Gastrocnemius medialis (tissue), 4 donors: ENCODE results near the gene ENHO. TPM values are rescaled to one million over a fixed set of nuclear protein-coding genes. Genes with fewer than 3 reads are reported as not detected.

ENCODE experiments used
- ATAC-seq, 2 donors: fragments of 150-250 bp; one replicate each; pipeline ENCODE4 v1.9.1; 2016
- DNase-seq, 2 donors: peaks; one replicate each; pipeline ENCODE4 v3.0.0-alpha.2; 2019
- H3K27ac ChIP-seq, 4 donors: fragments of 200-600 bp; sonication (generic); 1 replicate in 1 of 4; 2 replicates in 3 of 4; pipeline ENCODE4 v1.5.1; 2016 to 2018; ENCODE audit warnings: mild to moderate bottlenecking in 2 of 4, moderate library complexity in 1 of 4
- H3K27me3 ChIP-seq, 3 donors: fragments of 200-600 bp; sonication (generic) in 2 of 3; 1 replicate in 1 of 3; 2 replicates in 2 of 3; pipeline versions ENCODE4 v1.5.1 to v1.6.0; 2016 to 2019; ENCODE audit warnings: mild to moderate bottlenecking in 1 of 3, moderate library complexity in 1 of 3
- H3K36me3 ChIP-seq, 2 donors: fragments of 200-600 bp; sonication (generic) in 1 of 2; one replicate each; pipeline ENCODE4 v1.5.1; 2017 to 2018
- H3K4me1 ChIP-seq, 2 donors: fragments of 200-600 bp; sonication (generic) in 1 of 2; one replicate each; pipeline ENCODE4 v1.5.1; 2016 to 2017; ENCODE audit warnings: mild to moderate bottlenecking in 2 of 2
- H3K4me3 ChIP-seq, 4 donors: fragments of 200-600 bp; sonication (generic) in 3 of 4; 1 replicate in 1 of 4; 2 replicates in 3 of 4; pipeline ENCODE4 v1.5.1; 2016 to 2019; ENCODE audit warnings: mild to moderate bottlenecking in 2 of 4
- H3K9me3 ChIP-seq, 3 donors: fragments of 200-600 bp; sonication (generic) in 2 of 3; 1 replicate in 1 of 3; 2 replicates in 2 of 3; pipeline ENCODE4 v1.5.1; 2016 to 2019
- CTCF ChIP-seq, 5 experiments: fragments of 450-650 bp in 3 of 5; fragments of 200-600 bp in 2 of 5; sonication (generic) in 2 of 5; IDR thresholded peaks in 4 of 5; conservative IDR thresholded peaks in 1 of 5; 1 replicate in 4 of 5; 2 replicates in 1 of 5; pipeline ENCODE4 v1.5.1; 2016 to 2019; ENCODE audit warnings: antibody characterized with exemption in 5 of 5, mild to moderate bottlenecking in 3 of 5, moderate library complexity in 3 of 5
- POLR2A ChIP-seq, 2 donors: fragments of 450-650 bp; IDR thresholded peaks; one replicate each; pipeline ENCODE4 v1.6.1; 2017; ENCODE audit warnings: antibody characterized with exemption in 2 of 2, mild to moderate bottlenecking in 2 of 2, moderate library complexity in 2 of 2
- in situ Hi-C, 4 donors: fragments of 200-750 bp; cut with MboI; loops; one replicate each; pipeline versions ENCODE4 v1.15.0 to v1.8.0; 2017; ENCODE audit warnings: low sequenced_read_pairs in 4 of 4
- intact Hi-C: fragments of 100-400 bp; cut with DNase I; formaldehyde crosslinking; loops from one replicate; pipeline ENCODE4 v1.15.1; 2023; ENCODE audit warnings: low total_unique reads
- total RNA-seq, 4 donors: library from RNA; depleted of rRNA; stranded (reverse); fragments of >200 nt; gene quantifications; one replicate each; pipeline versions ENCODE4 v1.1.0 to v1.2.3, GENCODE V29; 2016

ENHO gene
- total RNA-seq, 4 donors from 2014 or later, result 0.65 TPM; not detected in 3

GRCh38 chr9:34514401-34514800, 8.4 kb downstream of the ENHO start:
- ATAC-seq (no peak), DNase-seq (no peak)
- no peaks in the 10 kb centered on the region for H3K36me3 ChIP-seq
- H3K9me3 ChIP-seq, result no peaks in the 10 kb centered on the region
- no peaks in the 10 kb centered on the region for H3K27me3 ChIP-seq
- H3K27ac ChIP-seq, result no peak overlapping the region
- peaks cover 0 to 5% of the 10 kb centered on the region in 2 donors for H3K4me1 ChIP-seq
- intact Hi-C loops (no loop called here), in situ Hi-C loops (loop anchor here in 1 of 4 donors (25.0 kb wide), 1 partner anchor 98 kb away; the partner anchor contains the start of genes DCTN3 and RPP25L)
- H3K4me3 ChIP-seq, result no peak overlapping the region
- TF ChIP-seq POLR2A (IDR thresholded peaks at IDR 0.05), result no peak
- no peak for TF ChIP-seq CTCF (IDR thresholded peaks at IDR 0.05 in 4 of 5, conservative IDR thresholded peaks at IDR 0.05 in 1 of 5)

GRCh38 chr9:34513567-34514214, 9.1 kb downstream of the ENHO start:
- H3K9me3 ChIP-seq, result no peaks in the 10 kb centered on the region
- no peaks in the 10 kb centered on the region for H3K27me3 ChIP-seq
- no peaks in the 10 kb centered on the region for H3K36me3 ChIP-seq
- peaks cover 0 to 6% of the 10 kb centered on the region in 2 donors for H3K4me1 ChIP-seq
- intact Hi-C loops (no loop called here), in situ Hi-C loops (loop anchor here in 1 of 4 donors (25.0 kb wide), 1 partner anchor 99 kb away; the partner anchor contains the start of genes DCTN3 and RPP25L)
- H3K4me3 ChIP-seq, result no peak overlapping the region
- ATAC-seq, result peak in 1 of 2 donors; percentile 31
- no peak for DNase-seq
- no peak for TF ChIP-seq CTCF (IDR thresholded peaks at IDR 0.05 in 4 of 5, conservative IDR thresholded peaks at IDR 0.05 in 1 of 5)
- no peak for TF ChIP-seq POLR2A (IDR thresholded peaks at IDR 0.05)
- H3K27ac ChIP-seq, result no peak overlapping the region

- no peak for TF ChIP-seq POLR2A (IDR thresholded peaks at IDR 0.05)
- no peak for TF ChIP-seq CTCF (IDR thresholded peaks at IDR 0.05 in 4 of 5, conservative IDR thresholded peaks at IDR 0.05 in 1 of 5)
- intact Hi-C loops, result no loop called here
- Histone ChIP-seq H3K27me3 (no peaks in the 10 kb centered on the region), H3K9me3 (no peaks in the 10 kb centered on the region), H3K36me3 (no peaks in the 10 kb centered on the region), H3K4me3 (no peak overlapping the region), H3K27ac (no peak overlapping the region), H3K4me1 (peaks cover 0 to 6% of the 10 kb centered on the region in 2 donors)
- ATAC-seq (no peak), DNase-seq (no peak)
- in situ Hi-C loops, result loop anchor here in 1 of 4 donors (25.0 kb wide), 1 partner anchor 100 kb away; the partner anchor contains the start of genes DCTN3 and RPP25L
Observed at GRCh38 chr9:34512131-34513078, 10.4 kb downstream of the ENHO start.

- TF ChIP-seq POLR2A (IDR thresholded peaks at IDR 0.05), result no peak
- no peak for TF ChIP-seq CTCF (IDR thresholded peaks at IDR 0.05 in 4 of 5, conservative IDR thresholded peaks at IDR 0.05 in 1 of 5)
- no peak for ATAC-seq
- no peak overlapping the region for H3K27ac ChIP-seq
- DNase-seq, result no peak
- no peaks in the 10 kb centered on the region for H3K9me3 ChIP-seq
- H3K27me3 ChIP-seq, result no peaks in the 10 kb centered on the region
- no peaks in the 10 kb centered on the region for H3K36me3 ChIP-seq
- H3K4me1 ChIP-seq, result peaks cover 0 to 6% of the 10 kb centered on the region in 2 donors
- intact Hi-C loops (no loop called here), in situ Hi-C loops (loop anchor here in 1 of 4 donors (25.0 kb wide), 1 partner anchor 102 kb away; the partner anchor contains the start of genes DCTN3 and RPP25L)
- H3K4me3 ChIP-seq, result no peak overlapping the region
Observed at GRCh38 chr9:34510497-34511468, 12.0 kb downstream of the ENHO start.
